Measurements from ENCODE around the gene MCUB.
A peak's percentile ranks its signal among the peaks of the same experiment; 100 is the strongest.

The MCUB gene

DNA sequence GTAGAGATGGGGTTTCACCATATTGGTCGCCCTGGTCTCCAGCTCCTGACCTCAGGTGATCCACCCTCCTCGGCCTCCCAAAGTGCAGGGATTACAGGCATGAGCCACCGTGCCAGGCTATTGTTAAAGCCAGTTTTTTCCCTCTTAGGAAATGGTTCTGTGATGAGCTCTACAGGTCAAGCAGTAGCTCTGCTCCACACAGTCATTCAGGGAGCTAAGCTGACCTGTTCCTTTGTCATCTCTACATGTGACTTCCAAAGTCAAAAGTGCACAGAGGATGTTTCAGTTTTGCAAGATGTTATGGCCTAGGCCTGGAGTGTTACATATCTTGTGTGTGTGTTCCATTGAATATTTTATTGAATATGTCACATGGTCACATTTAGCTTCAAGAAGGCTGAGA, 11.4 kb downstream of the MCUB start:
- Histone ChIP-seq H3K79me1 (ENCODE audit: low read length) (no peaks in the 10 kb centered on the region), H2BK5ac (ENCODE audit: low read depth, low read length, poor library complexity) (no peak overlapping the region), H3K4me3 (ENCODE audit: low read depth, low read length) (no peak overlapping the region), H3K36me3 (ENCODE audit: control insufficient read depth in 1 of 2, insufficient read depth in 2 of 2, low read length in 2 of 2) (no peaks in the 10 kb centered on the region), H3K4me2 (ENCODE audit: low read length) (no peak overlapping the region), H3K79me2 (ENCODE audit: control insufficient read depth, insufficient read depth, low read length, poor library complexity) (no peaks in the 10 kb centered on the region), H4K12ac (ENCODE audit: low read depth, low read length) (no peak overlapping the region), H3K9me3 (ENCODE audit: insufficient read depth, low read depth, low read length) (no peaks in the 10 kb centered on the region), H2BK120ac (ENCODE audit: insufficient read depth, low read length, poor library complexity) (no peak overlapping the region), H2AFZ (ENCODE audit: insufficient read depth, low read length, poor library complexity) (no peak overlapping the region), H3K14ac (ENCODE audit: low read length) (no peak overlapping the region), H3K4me1 (ENCODE audit: control insufficient read depth in 1 of 2, insufficient read depth in 2 of 2, low read length in 2 of 2) (no peaks in the 10 kb centered on the region), H3K4ac (ENCODE audit: low read depth, low read length) (no peak overlapping the region), H3K23ac (ENCODE audit: low read length) (no peak overlapping the region), H3K18ac (ENCODE audit: low read length) (no peak overlapping the region), H4K8ac (ENCODE audit: low read depth, low read length) (no peak overlapping the region), H3K27me3 (ENCODE audit: insufficient read depth, low read length) (no peaks in the 10 kb centered on the region), H2BK12ac (ENCODE audit: low read length) (no peak overlapping the region), H2AK5ac (ENCODE audit: low read length) (no peak overlapping the region), H3K27ac (ENCODE audit: low read depth, low read length) (no peak overlapping the region), H3K9ac (ENCODE audit: low read length) (no peak overlapping the region), H4K91ac (ENCODE audit: low read depth, low read length) (no peak overlapping the region)
- no CpG with 5 or more reads among the region's 3 CpGs for WGBS (ENCODE audit: extremely low coverage, insufficient coverage, insufficient read length)
- DNase-seq: no peak

DNA sequence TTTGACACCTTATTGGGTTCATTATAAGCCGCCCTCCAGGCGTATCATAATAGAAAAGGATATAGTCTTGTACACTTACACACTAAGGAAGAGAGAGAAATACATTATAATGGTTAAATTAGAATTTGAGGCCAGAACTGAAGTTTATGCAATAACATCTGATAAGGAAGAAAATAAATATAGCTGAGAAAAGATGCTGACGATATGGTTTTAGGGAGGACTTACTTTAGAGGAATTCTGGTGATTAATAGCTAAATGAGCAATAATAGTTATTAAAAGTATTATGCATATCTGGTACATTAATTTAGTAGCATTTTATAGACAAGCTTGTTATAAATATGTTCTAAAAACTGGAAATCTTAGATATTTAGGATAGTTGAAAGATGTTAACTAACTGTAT, 12.1 kb downstream of the MCUB start:
- Histone ChIP-seq H3K79me2 (ENCODE audit: control insufficient read depth, insufficient read depth, low read length, poor library complexity) (no peaks in the 10 kb centered on the region), H3K9me3 (ENCODE audit: insufficient read depth, low read depth, low read length) (no peaks in the 10 kb centered on the region), H3K27ac (ENCODE audit: low read depth, low read length) (no peak overlapping the region), H3K79me1 (ENCODE audit: low read length) (no peaks in the 10 kb centered on the region), H4K12ac (ENCODE audit: low read depth, low read length) (no peak overlapping the region), H2BK120ac (ENCODE audit: insufficient read depth, low read length, poor library complexity) (no peak overlapping the region), H3K27me3 (ENCODE audit: insufficient read depth, low read length) (no peaks in the 10 kb centered on the region), H4K8ac (ENCODE audit: low read depth, low read length) (no peak overlapping the region), H3K23ac (ENCODE audit: low read length) (no peak overlapping the region), H3K4me1 (ENCODE audit: control insufficient read depth in 1 of 2, insufficient read depth in 2 of 2, low read length in 2 of 2) (no peaks in the 10 kb centered on the region), H3K4ac (ENCODE audit: low read depth, low read length) (no peak overlapping the region), H3K4me2 (ENCODE audit: low read length) (no peak overlapping the region), H3K36me3 (ENCODE audit: control insufficient read depth in 1 of 2, insufficient read depth in 2 of 2, low read length in 2 of 2) (no peaks in the 10 kb centered on the region), H2AK5ac (ENCODE audit: low read length) (no peak overlapping the region), H3K18ac (ENCODE audit: low read length) (no peak overlapping the region), H2BK5ac (ENCODE audit: low read depth, low read length, poor library complexity) (no peak overlapping the region), H2AFZ (ENCODE audit: insufficient read depth, low read length, poor library complexity) (no peak overlapping the region), H3K14ac (ENCODE audit: low read length) (no peak overlapping the region), H2BK12ac (ENCODE audit: low read length) (no peak overlapping the region), H3K4me3 (ENCODE audit: low read depth, low read length) (no peak overlapping the region), H3K9ac (ENCODE audit: low read length) (no peak overlapping the region), H4K91ac (ENCODE audit: low read depth, low read length) (no peak overlapping the region)
- WGBS (ENCODE audit: extremely low coverage, insufficient coverage, insufficient read length): no CpG with 5 or more reads among the region's 3 CpGs
- no peak for DNase-seq

DNA sequence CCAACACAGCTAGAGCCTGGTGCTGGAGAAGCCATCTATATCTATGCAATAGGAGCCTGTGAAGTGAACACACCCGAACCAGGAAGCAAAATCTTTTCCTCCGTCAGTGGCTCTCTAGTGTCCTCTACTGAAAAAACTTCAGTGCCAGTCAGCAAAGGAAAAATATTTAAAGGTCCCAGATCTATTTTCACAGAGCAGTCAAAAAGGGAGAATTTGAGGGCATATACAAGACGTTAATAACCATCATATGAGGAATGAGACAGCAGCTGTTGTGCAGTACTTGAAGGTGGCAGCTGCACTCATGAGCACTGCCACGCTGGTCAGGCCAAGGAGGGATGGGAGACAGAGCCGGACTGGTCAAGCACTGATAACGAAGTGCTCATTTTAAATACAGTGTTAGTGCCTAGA, 14.4 kb downstream of the MCUB start:
- Histone ChIP-seq H3K36me3 (ENCODE audit: control insufficient read depth in 1 of 2, insufficient read depth in 2 of 2, low read length in 2 of 2) (no peaks in the 10 kb centered on the region), H3K79me1 (ENCODE audit: low read length) (no peaks in the 10 kb centered on the region), H3K9ac (ENCODE audit: low read length) (no peak overlapping the region)

DNA sequence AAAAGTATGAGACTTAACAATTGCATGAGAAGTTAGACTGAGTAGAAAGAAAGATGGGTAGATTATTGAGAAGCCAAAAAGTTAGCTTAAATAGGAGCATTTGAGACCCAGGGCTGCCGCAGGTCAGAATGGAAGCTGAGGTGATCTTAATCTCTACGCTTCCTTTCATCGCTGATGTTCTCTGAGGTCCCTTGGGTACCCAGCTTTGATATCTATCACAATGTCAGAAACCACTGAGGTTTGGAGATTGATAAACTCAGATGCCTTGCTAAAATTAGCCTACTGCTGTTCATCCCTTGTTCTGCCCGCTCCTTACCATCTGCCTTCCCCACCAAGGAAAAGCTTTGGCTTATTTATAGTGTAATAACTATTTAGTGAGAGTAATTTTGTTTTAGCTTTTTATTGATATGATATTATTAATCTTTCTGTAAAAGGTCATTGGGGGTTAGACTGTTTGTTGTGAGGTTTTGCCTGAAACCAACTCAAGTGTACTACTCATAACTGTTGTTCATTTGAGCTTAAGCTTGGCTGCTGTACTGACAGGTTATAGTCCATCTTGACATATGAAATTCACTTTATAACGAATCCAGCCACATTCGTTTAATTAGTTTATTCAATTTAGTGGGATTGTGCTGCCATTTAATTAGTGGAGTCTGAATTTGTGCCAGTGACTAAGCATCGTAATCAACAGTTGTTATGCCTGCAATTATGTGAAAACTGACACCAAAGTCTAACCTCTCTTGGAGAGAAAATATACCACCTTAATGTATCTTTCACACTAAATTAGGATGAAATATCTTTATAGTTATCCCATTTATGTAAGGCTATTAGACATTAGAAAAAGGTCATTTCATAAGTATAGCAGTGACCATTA, 15.1 kb downstream of the MCUB start:
- Histone ChIP-seq H3K27me3 (ENCODE audit: insufficient read depth, low read length) (no peaks in the 10 kb centered on the region), H3K9ac (ENCODE audit: low read length) (no peak overlapping the region), H2BK12ac (ENCODE audit: low read length) (no peak overlapping the region), H3K4me1 (ENCODE audit: control insufficient read depth in 1 of 2, insufficient read depth in 2 of 2, low read length in 2 of 2) (no peaks in the 10 kb centered on the region), H3K14ac (ENCODE audit: low read length) (no peak overlapping the region), H3K9me3 (ENCODE audit: insufficient read depth, low read depth, low read length) (no peaks in the 10 kb centered on the region), H2AK5ac (ENCODE audit: low read length) (no peak overlapping the region), H4K91ac (ENCODE audit: low read depth, low read length) (no peak overlapping the region), H2BK5ac (ENCODE audit: low read depth, low read length, poor library complexity) (no peak overlapping the region), H3K79me2 (ENCODE audit: control insufficient read depth, insufficient read depth, low read length, poor library complexity) (no peaks in the 10 kb centered on the region), H3K36me3 (ENCODE audit: control insufficient read depth in 1 of 2, insufficient read depth in 2 of 2, low read length in 2 of 2) (no peaks in the 10 kb centered on the region), H3K18ac (ENCODE audit: low read length) (no peak overlapping the region), H2BK120ac (ENCODE audit: insufficient read depth, low read length, poor library complexity) (no peak overlapping the region), H3K79me1 (ENCODE audit: low read length) (no peaks in the 10 kb centered on the region), H3K4me3 (ENCODE audit: low read depth, low read length) (no peak overlapping the region), H3K27ac (ENCODE audit: low read depth, low read length) (no peak overlapping the region), H3K4me2 (ENCODE audit: low read length) (no peak overlapping the region), H3K23ac (ENCODE audit: low read length) (no peak overlapping the region), H4K12ac (ENCODE audit: low read depth, low read length) (no peak overlapping the region), H4K8ac (ENCODE audit: low read depth, low read length) (no peak overlapping the region), H3K4ac (ENCODE audit: low read depth, low read length) (no peak overlapping the region), H2AFZ (ENCODE audit: insufficient read depth, low read length, poor library complexity) (no peak overlapping the region)
- DNase-seq: no peak
- WGBS (ENCODE audit: extremely low coverage, insufficient coverage, insufficient read length): no CpG with 5 or more reads among the region's 7 CpGs

More for the DNA sequence above, 14.4 kb downstream of the MCUB start:
- H3K4ac ChIP-seq (ENCODE audit: low read depth, low read length): no peak overlapping the region
- no peak overlapping the region for H3K18ac ChIP-seq (ENCODE audit: low read length)
- no peak overlapping the region for H3K27ac ChIP-seq (ENCODE audit: low read depth, low read length)
- H3K23ac ChIP-seq (ENCODE audit: low read length): no peak overlapping the region
- no peaks in the 10 kb centered on the region for H3K27me3 ChIP-seq (ENCODE audit: insufficient read depth, low read length)
- no peak overlapping the region for H2BK12ac ChIP-seq (ENCODE audit: low read length)
- H3K9me3 ChIP-seq (ENCODE audit: insufficient read depth, low read depth, low read length): no peaks in the 10 kb centered on the region
- no peak overlapping the region for H2AFZ ChIP-seq (ENCODE audit: insufficient read depth, low read length, poor library complexity)
- no peak overlapping the region for H4K12ac ChIP-seq (ENCODE audit: low read depth, low read length)
- no peaks in the 10 kb centered on the region for H3K4me1 ChIP-seq (ENCODE audit: control insufficient read depth in 1 of 2, insufficient read depth in 2 of 2, low read length in 2 of 2)
- H2BK120ac ChIP-seq (ENCODE audit: insufficient read depth, low read length, poor library complexity): no peak overlapping the region
- no peak overlapping the region for H4K8ac ChIP-seq (ENCODE audit: low read depth, low read length)
- WGBS (ENCODE audit: extremely low coverage, insufficient coverage, insufficient read length): no CpG with 5 or more reads among the region's 6 CpGs
- no peaks in the 10 kb centered on the region for H3K79me2 ChIP-seq (ENCODE audit: control insufficient read depth, insufficient read depth, low read length, poor library complexity)
- no peak overlapping the region for H3K14ac ChIP-seq (ENCODE audit: low read length)
- no peak overlapping the region for H2AK5ac ChIP-seq (ENCODE audit: low read length)
- H3K4me3 ChIP-seq (ENCODE audit: low read depth, low read length): no peak overlapping the region
- DNase-seq: peak; percentile 32 to 62
- no peak overlapping the region for H3K4me2 ChIP-seq (ENCODE audit: low read length)
- H2BK5ac ChIP-seq (ENCODE audit: low read depth, low read length, poor library complexity): no peak overlapping the region
- H4K91ac ChIP-seq (ENCODE audit: low read depth, low read length): no peak overlapping the region

Measured in trophoblast cell (in vitro differentiated cells and primary cell).